Colonic mucosa (tissue), 4 donors: ENCODE results near the gene CFAP54. TPM values are rescaled to one million over a fixed set of nuclear protein-coding genes. Genes with fewer than 3 reads are reported as not detected.

ENCODE experiments used
- DNase-seq: peaks from one replicate; pipeline ENCODE4 v3.0.0-alpha.2; 2020
- H3K27ac ChIP-seq: fragments of 200-600 bp; one replicate; pipeline ENCODE4 v1.8.0; 2021
- H3K27me3 ChIP-seq: fragments of 200-600 bp; one replicate; pipeline ENCODE4 v1.8.0; 2021
- H3K36me3 ChIP-seq: fragments of 200-600 bp; one replicate; pipeline ENCODE4 v1.8.0; 2021
- H3K4me1 ChIP-seq: fragments of 200-600 bp; one replicate; pipeline ENCODE4 v1.8.0; 2021; ENCODE audit warnings: mild to moderate bottlenecking
- H3K4me3 ChIP-seq: fragments of 200-600 bp; one replicate; pipeline ENCODE4 v1.8.0; 2021
- H3K9ac ChIP-seq, 2 donors: one replicate each; pipeline ENCODE4 v1.7.0; 2013; ENCODE audit warnings: control low read depth in 2 of 2, low read depth in 2 of 2, low read length in 2 of 2
- H3K9me3 ChIP-seq: fragments of 200-600 bp; one replicate; pipeline ENCODE4 v1.8.0; 2021
- CTCF ChIP-seq: fragments of 200-600 bp; IDR thresholded peaks from one replicate; pipeline ENCODE4 v1.8.0; 2022; ENCODE audit warnings: antibody characterized with exemption, mild to moderate bottlenecking
- intact Hi-C: fragments of 100-400 bp; cut with DNase I; formaldehyde crosslinking; loops from one replicate; pipeline ENCODE4 v1.14.1; 2022
- total RNA-seq, 2 donors: library from RNA; stranded (reverse); fragmentation: NEBNext Ultra II Directional in 1 of 2; extraction: Animal tissue kit (Norgen Biotek cat#: 25700) in 1 of 2; gene quantifications; one replicate each; pipeline ENCODE4 v1.2.1, GENCODE V29; 2021
- donor health status: healthy.
- donor health status: DM: no; HTN: no; CAD: no.
- donor health status: DM: no; HTN: no; CAD: no.

The CFAP54 gene
- total RNA-seq, 2 donors from 2014 or later = 0.32 TPM

DNA sequence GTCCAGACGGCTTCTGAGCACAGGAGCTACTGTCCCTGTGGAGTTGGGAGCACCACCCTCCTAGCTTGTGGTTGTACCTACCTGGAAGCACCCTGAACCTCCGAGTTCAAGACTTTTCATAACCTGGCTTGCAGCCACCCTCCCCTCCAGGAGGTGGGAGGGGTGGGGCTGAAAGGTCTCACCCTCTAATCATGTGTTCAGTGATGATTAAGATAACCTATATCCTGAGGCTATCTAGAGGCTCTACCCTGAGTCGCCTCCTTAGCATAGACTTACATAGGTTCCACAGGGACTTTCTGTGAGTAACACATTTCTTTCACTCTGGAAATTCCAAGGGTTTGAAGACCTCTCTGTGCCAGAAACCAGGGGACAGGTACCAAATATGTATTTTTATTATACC lies 146.5 kb downstream of the CFAP54 start:
- intact Hi-C loops = no loop called here
- H3K9me3 ChIP-seq = no peaks in the 10 kb centered on the region
- no peak for DNase-seq
- H3K4me1 ChIP-seq = no peaks in the 10 kb centered on the region
- H3K36me3 ChIP-seq = no peaks in the 10 kb centered on the region
- no peaks in the 10 kb centered on the region for H3K27me3 ChIP-seq
- H3K4me3 ChIP-seq = no peak overlapping the region
- no peak overlapping the region for H3K9ac ChIP-seq
- no peak overlapping the region for H3K27ac ChIP-seq
- no peak for TF ChIP-seq CTCF

- no peak overlapping the region for H3K4me3 ChIP-seq
- no peak for TF ChIP-seq CTCF
- no peak overlapping the region for H3K27ac ChIP-seq
- no peaks in the 10 kb centered on the region for H3K27me3 ChIP-seq
- DNase-seq = no peak
- H3K9ac ChIP-seq = no peak overlapping the region
- no peaks in the 10 kb centered on the region for H3K4me1 ChIP-seq
- intact Hi-C loops = no loop called here
- no peaks in the 10 kb centered on the region for H3K9me3 ChIP-seq
- H3K36me3 ChIP-seq = no peaks in the 10 kb centered on the region
Observed at GRCh38 chr12:96636895-96637294, 147.5 kb downstream of the CFAP54 start.

DNA sequence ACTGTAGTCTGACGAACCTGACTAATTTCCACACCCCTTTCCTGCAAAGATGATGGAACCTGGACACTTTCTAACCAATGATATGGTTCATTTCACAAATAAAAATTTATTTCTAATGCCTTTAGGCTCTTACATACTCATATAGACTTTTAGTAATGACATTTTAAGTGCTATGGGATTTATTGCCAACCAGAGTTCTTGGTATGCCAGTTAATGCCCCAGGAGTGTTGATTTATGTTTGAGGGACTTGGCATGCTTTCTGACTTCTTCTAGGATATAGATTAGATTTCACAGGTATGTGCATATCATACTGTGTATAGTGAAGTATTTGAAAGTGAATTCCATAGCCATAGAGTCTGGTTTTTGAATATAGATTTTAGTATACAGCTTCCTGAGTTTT lies 159.5 kb downstream of the CFAP54 start:
- TF ChIP-seq CTCF = no peak
- Histone ChIP-seq H3K9me3 (no peaks in the 10 kb centered on the region), H3K27me3 (no peaks in the 10 kb centered on the region), H3K4me1 (no peaks in the 10 kb centered on the region), H3K36me3 (no peaks in the 10 kb centered on the region), H3K27ac (no peak overlapping the region), H3K9ac (no peak overlapping the region), H3K4me3 (no peak overlapping the region)
- no peak for DNase-seq
- intact Hi-C loops = no loop called here

DNA sequence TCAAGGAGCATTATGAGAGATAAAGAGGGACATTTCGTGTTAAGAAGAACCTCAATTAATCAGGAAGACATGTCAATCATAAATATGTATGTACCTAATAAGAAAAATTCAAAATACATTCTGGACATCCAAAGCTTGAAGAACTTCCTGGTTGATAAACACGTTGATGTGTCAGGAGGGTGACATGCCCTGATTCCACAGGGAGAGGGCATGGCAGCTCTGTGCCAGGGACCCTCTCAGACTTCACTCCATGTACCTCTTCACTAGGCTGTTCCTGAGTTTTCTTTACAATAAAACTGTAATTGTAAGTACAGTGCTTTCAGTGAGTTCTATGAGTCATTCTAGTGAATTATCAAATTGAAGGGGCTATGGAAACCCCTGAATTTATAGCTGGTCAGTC lies 163.5 kb downstream of the CFAP54 start:
- Histone ChIP-seq H3K4me1 (no peaks in the 10 kb centered on the region), H3K9ac (no peak overlapping the region), H3K36me3 (no peaks in the 10 kb centered on the region), H3K27ac (no peak overlapping the region), H3K27me3 (no peaks in the 10 kb centered on the region), H3K4me3 (no peak overlapping the region), H3K9me3 (no peaks in the 10 kb centered on the region)
- intact Hi-C loops = no loop called here
- DNase-seq = no peak
- no peak for TF ChIP-seq CTCF

DNA sequence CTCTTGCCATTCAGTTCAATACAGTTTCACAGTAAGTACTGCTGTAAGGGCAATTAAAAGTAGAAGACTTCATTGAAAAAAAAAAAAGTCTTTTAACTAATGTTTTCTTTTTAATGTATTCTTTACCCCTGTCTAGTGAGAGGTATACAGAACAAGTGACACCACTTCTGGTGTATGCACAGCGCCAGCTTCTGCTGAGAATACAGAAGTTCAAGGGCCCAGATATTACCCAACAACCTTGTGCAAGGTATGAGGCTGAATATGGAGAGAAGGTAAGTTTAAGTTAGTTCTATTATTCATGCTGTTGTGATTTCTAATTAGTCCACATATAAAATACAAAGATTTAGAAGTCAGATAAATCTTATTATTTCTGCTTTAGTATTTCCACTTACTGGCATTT lies 168.7 kb downstream of the CFAP54 start:
- no peak overlapping the region for H3K4me3 ChIP-seq
- no peak for TF ChIP-seq CTCF
- no peaks in the 10 kb centered on the region for H3K4me1 ChIP-seq
- no peak overlapping the region for H3K27ac ChIP-seq
- no peaks in the 10 kb centered on the region for H3K27me3 ChIP-seq
- H3K9me3 ChIP-seq = no peaks in the 10 kb centered on the region
- intact Hi-C loops = no loop called here
- H3K9ac ChIP-seq = no peak overlapping the region
- no peak for DNase-seq
- H3K36me3 ChIP-seq = no peaks in the 10 kb centered on the region

GRCh38 chr12:96669786-96670185 lies 180.4 kb downstream of the CFAP54 start:
- Histone ChIP-seq H3K9me3 (no peaks in the 10 kb centered on the region), H3K9ac (no peak overlapping the region), H3K36me3 (no peaks in the 10 kb centered on the region), H3K4me1 (no peaks in the 10 kb centered on the region), H3K4me3 (no peak overlapping the region), H3K27me3 (no peaks in the 10 kb centered on the region), H3K27ac (no peak overlapping the region)
- no peak for TF ChIP-seq CTCF
- intact Hi-C loops = no loop called here
- no peak for DNase-seq
